ENCODE results near the gene TCFL5.
"Not testable (repeated sequence)": the region's sequence is repeated elsewhere in the genome, so short reads cannot be mapped to it uniquely, and the experiment has no call there.

Gene TCFL5

DNA sequence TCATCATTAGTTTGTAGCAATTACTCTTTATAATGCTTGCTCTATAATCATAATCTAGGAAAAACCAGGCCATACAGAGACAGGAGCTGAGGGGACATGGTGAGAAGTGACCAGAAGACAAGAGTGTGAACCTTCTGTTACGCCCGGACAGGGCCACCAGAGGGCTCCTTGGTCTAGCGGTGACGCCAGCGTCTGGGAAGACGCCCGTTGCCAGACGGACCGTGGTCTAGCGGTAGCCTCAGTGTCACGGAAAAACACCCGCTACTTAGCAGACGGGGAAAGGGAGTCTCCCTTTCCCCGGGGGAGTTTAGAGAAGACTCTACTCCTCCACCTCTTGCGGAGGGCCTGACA lies 12.0 kb upstream of the TCFL5 start:
- not testable (repeated sequence) for H3K27ac ChIP-seq (ENCODE audit: low read depth, low read length); H3K27me3 ChIP-seq (ENCODE audit: control insufficient read depth, insufficient read depth, low read length); H3K36me3 ChIP-seq (ENCODE audit: control insufficient read depth, insufficient read depth, low read length); H3K9ac ChIP-seq (ENCODE audit: low read length); H3K4me3 ChIP-seq (ENCODE audit: low read length)
- peaks cover 15% of the 10 kb centered on the region for H3K4me1 ChIP-seq (ENCODE audit: control insufficient read depth, insufficient read depth, low read length)

DNA sequence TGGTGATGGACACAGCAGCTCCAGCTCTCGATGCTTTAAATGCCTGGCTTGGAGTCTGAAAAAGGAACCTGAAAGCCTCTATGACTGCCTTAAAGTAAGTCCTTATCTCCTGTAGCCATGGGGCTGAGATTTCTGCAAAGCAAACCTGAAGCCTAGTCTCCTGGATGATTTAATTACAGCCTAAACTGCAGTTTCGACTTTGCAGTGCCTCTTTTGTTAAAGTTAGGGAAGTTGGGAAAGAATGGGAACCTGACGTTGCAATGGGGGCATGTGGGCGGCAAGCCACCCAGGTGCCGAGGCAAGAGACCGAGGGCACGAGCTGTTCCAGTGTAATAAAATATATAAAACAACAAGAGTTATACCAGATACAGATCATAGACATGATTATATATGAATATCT lies 11.7 kb upstream of the TCFL5 start:
- no peaks in the 10 kb centered on the region for H3K27me3 ChIP-seq (ENCODE audit: control insufficient read depth, insufficient read depth, low read length)
- H3K36me3 ChIP-seq (ENCODE audit: control insufficient read depth, insufficient read depth, low read length): no peaks in the 10 kb centered on the region
- no peak overlapping the region for H3K9ac ChIP-seq (ENCODE audit: low read length)
- H3K4me1 ChIP-seq (ENCODE audit: control insufficient read depth, insufficient read depth, low read length): peaks cover 15% of the 10 kb centered on the region
- H3K4me3 ChIP-seq (ENCODE audit: low read length): no peak overlapping the region
- no peak overlapping the region for H3K27ac ChIP-seq (ENCODE audit: low read depth, low read length)

DNA sequence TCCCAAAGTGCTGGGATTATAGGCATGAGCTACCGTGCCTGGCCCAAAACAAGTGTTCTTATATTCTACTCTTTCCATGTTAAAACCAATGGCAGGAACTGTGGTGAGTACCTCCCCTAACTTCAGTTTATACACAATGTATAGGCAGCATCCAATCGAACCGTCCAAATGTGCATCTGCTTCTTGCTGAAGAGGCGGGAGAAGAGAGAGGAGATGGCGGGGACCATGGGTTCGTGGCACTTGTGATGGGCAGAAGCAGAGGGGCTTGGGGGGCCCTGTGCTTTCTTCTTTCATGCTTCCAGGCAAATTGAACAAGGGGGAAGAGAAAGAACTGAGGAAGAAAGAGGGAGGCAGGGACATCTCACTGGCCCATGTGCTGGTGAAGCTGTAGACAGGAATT lies 11.2 kb upstream of the TCFL5 start:
- no peak overlapping the region for H3K4me3 ChIP-seq (ENCODE audit: low read length)
- H3K4me1 ChIP-seq (ENCODE audit: control insufficient read depth, insufficient read depth, low read length): peaks cover 15% of the 10 kb centered on the region
- H3K9ac ChIP-seq (ENCODE audit: low read length): no peak overlapping the region
- H3K27ac ChIP-seq (ENCODE audit: low read depth, low read length): no peak overlapping the region
- no peaks in the 10 kb centered on the region for H3K27me3 ChIP-seq (ENCODE audit: control insufficient read depth, insufficient read depth, low read length)
- no peaks in the 10 kb centered on the region for H3K36me3 ChIP-seq (ENCODE audit: control insufficient read depth, insufficient read depth, low read length)

DNA sequence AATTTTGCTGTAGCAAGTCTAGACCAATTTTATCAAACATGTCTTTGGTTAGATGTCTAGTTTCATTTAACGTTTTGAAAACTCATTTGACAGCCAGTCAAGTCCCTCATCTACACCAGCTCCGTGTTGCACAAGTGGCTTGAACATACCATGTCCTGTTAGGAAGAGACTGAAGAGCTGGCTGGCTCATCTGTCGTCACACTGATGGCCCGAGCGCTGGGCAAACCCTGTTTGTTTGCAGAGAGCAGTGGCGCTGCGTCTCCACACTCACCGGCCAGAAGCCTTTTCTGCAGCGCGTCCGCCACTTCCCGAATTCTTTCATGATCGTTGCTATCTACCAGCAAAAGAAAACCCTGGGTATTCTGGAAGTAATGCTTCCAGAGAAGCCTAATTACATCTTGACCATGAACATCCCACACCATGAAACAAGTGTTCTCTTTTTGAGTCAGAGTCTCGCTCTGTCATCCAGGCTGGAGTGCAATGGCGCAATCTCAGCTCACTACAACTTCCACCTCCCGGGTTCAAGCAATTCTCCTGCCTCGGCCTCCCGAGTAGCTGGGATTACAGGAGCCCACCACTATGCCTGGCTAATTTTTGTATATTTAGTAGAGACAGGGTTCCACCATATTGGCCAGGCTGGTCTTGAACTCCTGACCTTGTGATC lies 10.7 kb upstream of the TCFL5 start:
- H3K4me1 ChIP-seq (ENCODE audit: control insufficient read depth, insufficient read depth, low read length): peaks cover 14% of the 10 kb centered on the region
- H3K9ac ChIP-seq (ENCODE audit: low read length): no peak overlapping the region
- no peaks in the 10 kb centered on the region for H3K27me3 ChIP-seq (ENCODE audit: control insufficient read depth, insufficient read depth, low read length)
- no peak overlapping the region for H3K27ac ChIP-seq (ENCODE audit: low read depth, low read length)
- no peaks in the 10 kb centered on the region for H3K36me3 ChIP-seq (ENCODE audit: control insufficient read depth, insufficient read depth, low read length)
- H3K4me3 ChIP-seq (ENCODE audit: low read length): no peak overlapping the region

DNA sequence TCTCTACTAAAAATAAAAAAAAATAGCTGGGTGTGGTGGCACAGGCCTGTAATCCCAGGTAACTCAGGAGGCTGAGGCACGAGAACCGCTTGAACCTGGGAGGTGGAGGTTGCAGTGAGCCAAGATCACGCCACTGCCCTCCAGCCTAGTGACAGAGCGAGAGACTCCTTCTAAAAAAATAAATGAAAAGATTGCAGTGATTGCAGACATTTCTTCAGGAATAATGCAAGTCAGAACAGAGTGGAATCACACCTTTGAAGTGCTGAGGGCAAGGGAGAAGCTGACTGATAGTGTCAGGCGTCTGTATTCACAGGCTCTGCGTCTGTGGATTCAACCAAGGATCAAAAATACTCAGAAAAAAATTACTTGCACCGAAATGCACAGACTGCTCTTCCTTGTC lies 2.6 kb upstream of the TCFL5 start:
- Histone ChIP-seq H3K9ac (ENCODE audit: low read length) (no peak overlapping the region), H3K4me1 (ENCODE audit: control insufficient read depth, insufficient read depth, low read length) (peaks cover 7% of the 10 kb centered on the region), H3K36me3 (ENCODE audit: control insufficient read depth, insufficient read depth, low read length) (no peaks in the 10 kb centered on the region), H3K27ac (ENCODE audit: low read depth, low read length) (no peak overlapping the region), H3K4me3 (ENCODE audit: low read length) (no peak overlapping the region), H3K27me3 (ENCODE audit: control insufficient read depth, insufficient read depth, low read length) (no peaks in the 10 kb centered on the region)

DNA sequence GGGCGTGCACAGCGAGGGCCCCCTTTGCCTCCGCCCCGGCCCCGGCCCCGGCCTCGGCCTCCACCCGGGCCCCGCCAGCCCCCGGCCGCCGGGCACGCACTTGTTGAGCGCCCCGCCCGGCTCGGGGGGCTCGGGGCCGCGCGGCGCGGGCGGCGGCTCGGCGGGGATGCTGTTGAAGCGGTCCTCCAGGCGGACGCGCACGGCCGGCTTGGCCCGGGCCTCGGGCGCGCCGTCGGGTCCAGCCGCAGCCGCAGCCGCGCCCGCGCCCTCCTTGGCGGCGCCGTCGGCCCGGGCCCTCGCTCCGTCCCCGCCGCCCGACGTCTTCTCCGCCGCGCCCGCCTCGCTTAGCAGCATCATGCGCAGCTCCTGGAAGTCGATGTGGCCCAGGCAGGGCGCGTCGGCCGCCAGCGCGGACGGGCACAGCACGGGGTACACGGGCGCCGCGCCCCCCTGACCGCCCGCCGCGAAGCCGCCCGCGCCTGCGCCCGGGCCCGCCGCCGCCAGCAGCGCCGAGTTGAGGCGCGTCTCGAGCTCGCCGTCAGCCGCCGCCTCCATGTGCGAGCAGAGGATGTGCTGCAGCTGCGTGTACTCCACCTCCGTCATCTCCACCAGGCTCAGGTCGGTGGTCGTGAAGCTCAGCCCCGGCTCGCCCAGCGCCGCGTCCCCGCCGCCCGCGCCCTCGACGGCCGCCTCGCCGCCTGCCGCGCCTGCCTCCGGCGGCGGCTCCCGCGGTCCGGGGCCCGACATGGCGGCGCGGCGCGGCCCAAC lies 514 bp downstream of the TCFL5 start:
- Histone ChIP-seq H3K9ac (ENCODE audit: low read length) (no peak overlapping the region), H3K27me3 (ENCODE audit: control insufficient read depth, insufficient read depth, low read length) (no peaks in the 10 kb centered on the region), H3K36me3 (ENCODE audit: control insufficient read depth, insufficient read depth, low read length) (peaks cover 3% of the 10 kb centered on the region), H3K4me1 (ENCODE audit: control insufficient read depth, insufficient read depth, low read length) (peaks cover 7% of the 10 kb centered on the region), H3K27ac (ENCODE audit: low read depth, low read length) (no peak overlapping the region), H3K4me3 (ENCODE audit: low read length) (peak overlapping the region; percentile 71)

DNA sequence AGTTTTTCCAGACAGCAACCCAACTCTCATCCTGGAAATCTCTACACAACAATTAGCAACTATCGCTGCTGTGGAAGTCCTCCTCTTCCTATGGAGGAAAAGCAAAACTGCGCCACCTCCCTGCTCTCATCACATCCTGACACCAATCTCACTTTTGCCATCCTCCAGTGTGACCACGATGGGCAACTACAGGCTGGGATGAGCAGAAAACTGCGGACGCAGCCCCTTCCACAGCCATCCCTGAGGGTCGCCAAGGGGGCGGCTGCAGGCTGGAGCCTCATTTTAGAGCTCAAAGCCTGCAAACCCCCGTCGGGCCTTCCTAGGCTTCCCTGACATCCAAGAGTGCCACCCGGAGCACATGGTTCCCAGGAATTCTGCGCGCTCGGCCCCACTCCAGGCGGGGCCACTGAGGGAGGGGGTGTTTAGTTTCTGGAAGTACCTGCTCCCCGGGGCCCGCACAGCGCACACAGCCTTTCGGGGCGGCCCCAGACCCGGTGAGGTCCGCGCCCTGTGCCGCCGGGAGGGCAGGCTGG lies 1.2 kb downstream of the TCFL5 start:
- H3K27me3 ChIP-seq (ENCODE audit: control insufficient read depth, insufficient read depth, low read length): no peaks in the 10 kb centered on the region
- peaks cover 7% of the 10 kb centered on the region for H3K4me1 ChIP-seq (ENCODE audit: control insufficient read depth, insufficient read depth, low read length)
- peak overlapping the region; percentile 51 for H3K4me3 ChIP-seq (ENCODE audit: low read length)
- no peak overlapping the region for H3K9ac ChIP-seq (ENCODE audit: low read length)
- no peak overlapping the region for H3K27ac ChIP-seq (ENCODE audit: low read depth, low read length)
- H3K36me3 ChIP-seq (ENCODE audit: control insufficient read depth, insufficient read depth, low read length): peaks cover 3% of the 10 kb centered on the region

DNA sequence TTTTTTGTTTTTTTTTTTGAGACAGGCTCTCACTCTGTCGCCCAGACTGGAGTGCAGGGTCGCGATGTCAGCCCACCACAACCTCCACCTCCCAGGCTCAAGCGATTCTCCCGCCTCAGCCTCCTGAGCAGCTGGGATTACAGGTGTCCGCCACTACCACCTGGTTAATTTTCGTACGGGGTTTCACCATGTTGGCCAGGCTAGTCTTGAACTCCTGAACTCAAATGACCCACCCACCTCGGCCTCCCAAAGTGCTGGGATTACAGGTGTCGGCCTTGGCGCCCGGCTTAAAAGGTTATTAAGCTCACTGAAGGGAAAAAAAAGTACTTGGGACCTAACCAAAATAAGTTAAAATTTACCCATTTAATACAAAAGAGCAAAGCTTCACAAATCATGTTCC lies 1.9 kb downstream of the TCFL5 start:
- Histone ChIP-seq H3K27me3 (ENCODE audit: control insufficient read depth, insufficient read depth, low read length) (no peaks in the 10 kb centered on the region), H3K9ac (ENCODE audit: low read length) (no peak overlapping the region), H3K27ac (ENCODE audit: low read depth, low read length) (no peak overlapping the region), H3K36me3 (ENCODE audit: control insufficient read depth, insufficient read depth, low read length) (peaks cover 3% of the 10 kb centered on the region), H3K4me1 (ENCODE audit: control insufficient read depth, insufficient read depth, low read length) (peaks cover 7% of the 10 kb centered on the region), H3K4me3 (ENCODE audit: low read length) (no peak overlapping the region)

DNA sequence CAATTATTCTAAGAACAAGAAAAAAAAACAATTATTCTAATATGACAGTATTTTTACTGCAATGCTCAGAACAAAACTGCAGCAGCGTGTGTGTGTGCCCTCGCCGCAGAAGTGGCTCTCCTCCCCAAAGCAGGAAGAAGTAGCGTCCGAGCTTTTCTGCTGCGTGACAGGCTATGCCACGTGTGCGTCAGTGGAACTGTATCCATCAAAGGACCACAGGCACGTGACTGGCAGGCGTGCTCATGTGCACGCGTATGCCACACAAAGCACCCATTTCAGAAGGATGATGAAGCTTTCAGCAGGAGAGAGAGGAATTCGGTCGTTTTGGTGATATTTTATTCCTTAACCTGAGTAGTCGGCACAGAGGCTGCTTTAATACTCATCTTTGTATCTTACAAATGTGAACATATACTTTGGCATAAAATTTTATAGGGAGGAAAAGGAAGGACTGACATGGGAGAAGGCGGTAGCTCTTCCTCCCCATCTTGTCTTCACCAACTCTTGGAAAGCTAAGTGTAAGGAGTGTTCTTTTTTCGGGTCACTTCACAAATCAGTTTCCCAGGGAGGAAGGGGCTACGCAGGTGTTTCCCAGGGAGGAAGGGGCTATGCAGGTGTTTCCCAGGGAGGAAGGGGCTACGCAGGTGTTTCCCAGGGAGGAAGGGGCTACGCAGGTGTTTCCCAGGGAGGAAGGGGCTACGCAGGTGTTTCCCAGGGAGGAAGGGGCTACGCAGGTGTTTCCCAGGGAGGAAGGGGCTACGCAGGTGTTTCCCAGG lies 3.4 kb downstream of the TCFL5 start:
- Histone ChIP-seq H3K9ac (ENCODE audit: low read length) (no peak overlapping the region), H3K36me3 (ENCODE audit: control insufficient read depth, insufficient read depth, low read length) (peaks cover 3% of the 10 kb centered on the region), H3K4me3 (ENCODE audit: low read length) (no peak overlapping the region), H3K4me1 (ENCODE audit: control insufficient read depth, insufficient read depth, low read length) (peaks cover 7% of the 10 kb centered on the region), H3K27ac (ENCODE audit: low read depth, low read length) (no peak overlapping the region), H3K27me3 (ENCODE audit: control insufficient read depth, insufficient read depth, low read length) (no peaks in the 10 kb centered on the region)

DNA sequence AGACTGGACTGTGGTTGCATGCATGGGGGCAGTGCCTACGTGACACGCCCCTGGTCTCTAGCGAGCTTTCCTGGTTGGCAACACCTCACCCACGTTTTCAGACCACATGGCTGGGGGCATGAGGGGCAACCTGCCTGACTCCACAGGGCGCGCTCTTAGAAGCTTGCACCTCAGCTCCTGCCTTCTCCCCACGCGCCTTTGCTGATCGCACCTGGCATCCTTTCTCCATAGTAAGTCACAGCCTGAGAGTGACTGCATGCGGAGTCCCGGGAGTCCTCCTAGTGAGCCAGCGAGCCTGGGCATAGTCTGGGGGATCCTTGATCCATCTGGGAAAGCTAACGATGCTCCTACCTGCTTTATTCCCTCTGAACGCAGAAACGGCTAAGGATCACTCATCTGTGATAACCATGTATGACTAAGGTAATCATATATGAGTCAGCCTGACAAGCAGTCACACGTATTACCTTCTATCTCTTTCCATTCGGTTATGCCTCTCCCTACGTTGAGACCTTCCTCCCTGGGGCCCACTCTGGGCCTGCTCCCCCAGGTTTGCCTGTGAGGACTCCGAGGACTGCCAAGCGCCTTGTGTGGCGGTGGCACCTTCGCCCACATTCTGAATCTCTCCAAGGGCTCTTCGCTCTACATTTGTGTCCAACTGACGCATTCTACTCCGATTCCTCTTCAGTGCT lies 4.5 kb downstream of the TCFL5 start:
- Histone ChIP-seq H3K27me3 (ENCODE audit: control insufficient read depth, insufficient read depth, low read length) (no peaks in the 10 kb centered on the region), H3K4me1 (ENCODE audit: control insufficient read depth, insufficient read depth, low read length) (peaks cover 6% of the 10 kb centered on the region), H3K9ac (ENCODE audit: low read length) (no peak overlapping the region), H3K36me3 (ENCODE audit: control insufficient read depth, insufficient read depth, low read length) (peaks cover 3% of the 10 kb centered on the region), H3K4me3 (ENCODE audit: low read length) (no peak overlapping the region), H3K27ac (ENCODE audit: low read depth, low read length) (no peak overlapping the region)

DNA sequence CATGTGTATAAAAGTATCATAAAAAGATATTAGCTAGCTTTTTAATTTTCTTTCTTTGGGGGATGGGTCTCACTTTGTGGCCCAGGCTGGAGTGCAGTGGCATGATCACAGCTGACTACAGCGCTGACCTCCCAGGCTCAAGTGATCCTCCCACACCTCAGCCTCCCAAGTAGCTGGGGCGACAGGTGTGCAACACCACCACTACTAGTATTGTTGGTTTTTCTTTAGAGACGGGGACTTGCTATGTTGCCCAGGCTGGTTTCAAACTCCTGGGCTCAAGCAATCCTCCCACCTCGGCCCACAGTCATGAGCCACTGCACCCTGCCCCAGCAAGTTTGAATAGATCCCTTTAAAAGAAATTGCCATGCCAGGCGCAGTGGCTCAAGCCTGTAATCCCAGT lies 6.5 kb downstream of the TCFL5 start:
- Histone ChIP-seq H3K36me3 (ENCODE audit: control insufficient read depth, insufficient read depth, low read length) (peaks cover 3% of the 10 kb centered on the region), H3K9ac (ENCODE audit: low read length) (no peak overlapping the region), H3K4me3 (ENCODE audit: low read length) (no peak overlapping the region), H3K27ac (ENCODE audit: low read depth, low read length) (no peak overlapping the region), H3K27me3 (ENCODE audit: control insufficient read depth, insufficient read depth, low read length) (no peaks in the 10 kb centered on the region), H3K4me1 (ENCODE audit: control insufficient read depth, insufficient read depth, low read length) (no peaks in the 10 kb centered on the region)

DNA sequence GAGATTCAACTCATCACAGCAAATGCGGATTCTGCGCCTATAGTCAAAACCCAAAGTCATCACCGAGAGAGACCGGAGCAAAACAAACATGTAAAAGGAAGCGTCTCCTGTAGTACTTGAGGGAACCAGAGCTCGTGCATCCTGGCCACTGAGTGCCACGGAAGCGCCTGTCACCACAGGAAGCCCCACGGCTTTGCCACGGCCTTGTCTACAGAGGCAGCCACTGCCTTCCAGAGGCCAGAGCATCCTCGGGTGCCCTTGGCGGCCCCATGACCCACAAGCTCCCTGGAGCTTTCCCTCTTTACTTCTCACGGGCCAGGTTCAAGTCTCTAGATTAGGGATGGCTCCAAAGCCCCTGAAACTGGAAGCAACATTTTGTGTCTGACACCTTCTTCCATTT lies 7.5 kb downstream of the TCFL5 start:
- Histone ChIP-seq H3K27me3 (ENCODE audit: control insufficient read depth, insufficient read depth, low read length) (no peaks in the 10 kb centered on the region), H3K4me3 (ENCODE audit: low read length) (no peak overlapping the region), H3K9ac (ENCODE audit: low read length) (no peak overlapping the region), H3K4me1 (ENCODE audit: control insufficient read depth, insufficient read depth, low read length) (no peaks in the 10 kb centered on the region), H3K36me3 (ENCODE audit: control insufficient read depth, insufficient read depth, low read length) (peaks cover 3% of the 10 kb centered on the region), H3K27ac (ENCODE audit: low read depth, low read length) (no peak overlapping the region)
